Activated CD4-positive, alpha-beta T cell treated with anti-CD3 and anti-CD28 coated beads, Interleukin-2, Interleukin-4, amounts not matched to agents 100 ng/mL and 50 ng/mL, durations not matched to agents 16 hours and 8 hours (primary cell): Measurements from ENCODE around the gene CFAP54.
"Not testable (repeated sequence)": the region's sequence is repeated elsewhere in the genome, so short reads cannot be mapped to it uniquely, and the experiment has no call there.

Experiments
- DNase-seq: peaks from one replicate; pipeline ENCODE4 v3.0.0-alpha.2; 2020; ENCODE audit warnings: low spot score

Gene CFAP54

GRCh38 chr12:96489392-96490056 lies at the start of gene CFAP54:
CFAP54 (plus strand) TSS chr12:96489577; CDS start chr12:96489610, 33 bp downstream.
- DNase-seq = peak; percentile 96

DNA sequence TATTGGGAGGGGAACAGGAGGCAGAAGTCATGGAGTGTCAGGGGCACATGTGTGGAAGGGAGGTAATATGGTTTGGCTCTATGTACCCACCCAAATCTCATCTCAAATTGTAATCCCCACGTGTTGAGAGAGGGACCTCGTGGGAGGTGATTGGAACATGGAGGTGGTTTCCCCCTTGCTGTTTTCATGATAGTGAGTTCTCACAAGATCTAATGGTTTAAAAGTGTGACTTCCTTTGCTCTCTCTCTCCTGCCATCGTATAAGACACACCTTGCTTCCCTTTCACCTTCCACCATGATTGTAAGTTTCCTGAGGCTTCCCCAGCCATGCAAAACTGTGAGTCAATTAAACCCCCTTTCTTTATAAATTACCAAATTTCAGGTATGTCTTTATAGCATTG lies 47.6 kb upstream of the CFAP54 start:
- DNase-seq = no peak

- no peak for DNase-seq
Measured at GRCh38 chr12:96442906-96443305, 46.5 kb upstream of the CFAP54 start.

- no peak for DNase-seq
Measured at GRCh38 chr12:96444399-96444798, 45.0 kb upstream of the CFAP54 start.

DNA sequence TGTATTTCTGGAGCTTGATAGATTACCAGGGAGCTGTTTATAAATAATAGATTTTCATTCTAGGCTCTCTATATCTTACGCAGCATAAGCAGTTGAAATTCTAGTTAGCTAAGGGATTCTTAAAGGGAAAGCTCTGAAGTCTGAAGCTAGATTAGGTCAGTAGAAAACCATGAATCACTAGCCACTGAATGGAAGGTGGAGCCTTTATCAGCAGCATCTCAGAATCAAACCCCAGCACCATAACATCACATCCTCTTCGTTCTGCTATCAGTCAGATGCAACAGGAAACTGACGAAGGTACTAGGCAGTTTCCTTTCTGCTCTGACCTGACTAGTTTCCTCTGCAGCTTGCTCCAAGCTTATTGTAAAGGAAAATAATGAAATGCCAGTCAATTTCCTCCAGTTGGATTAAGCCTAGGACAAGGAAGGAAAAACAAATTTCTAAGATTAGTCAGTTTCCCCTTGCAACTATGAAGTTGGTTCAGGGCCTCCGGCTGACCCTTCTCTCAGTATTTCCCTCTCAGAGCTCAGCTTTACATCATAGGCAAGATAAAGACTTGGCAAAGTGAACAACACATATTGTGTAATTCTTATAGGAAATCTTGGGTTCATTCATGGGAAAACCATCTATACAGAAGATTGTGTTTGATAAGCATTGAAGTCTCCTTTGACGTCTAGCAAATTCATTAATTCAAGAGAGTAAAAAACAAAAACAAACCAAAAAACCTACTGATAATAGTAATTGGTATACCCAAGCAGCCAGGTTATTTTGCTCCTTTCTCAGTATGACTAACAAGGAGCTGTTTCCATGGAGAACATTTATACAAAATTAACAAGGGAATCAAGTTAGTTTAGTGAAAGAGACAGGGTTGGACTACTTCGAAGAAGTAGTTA lies 43.4 kb upstream of the CFAP54 start:
- DNase-seq = peak; percentile 92

DNA sequence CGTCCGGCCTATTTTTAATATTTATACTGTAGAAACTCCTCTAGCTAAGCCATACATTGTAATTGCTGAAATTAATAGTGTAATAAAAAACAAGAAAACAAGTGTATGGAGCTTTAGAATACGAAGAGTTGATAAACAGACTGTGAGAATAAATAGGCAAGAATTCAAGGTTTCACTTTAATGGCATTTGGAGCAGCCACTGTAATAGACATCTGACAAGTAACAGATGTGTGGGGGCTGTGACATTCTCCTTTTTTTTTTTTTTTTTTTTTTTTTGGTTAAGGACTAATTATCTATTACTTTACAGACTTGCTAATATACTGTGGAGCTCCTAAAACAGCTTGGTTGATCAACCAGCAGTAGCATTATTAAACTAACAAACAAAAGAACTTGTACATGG lies 42.1 kb upstream of the CFAP54 start:
- no peak for DNase-seq

DNA sequence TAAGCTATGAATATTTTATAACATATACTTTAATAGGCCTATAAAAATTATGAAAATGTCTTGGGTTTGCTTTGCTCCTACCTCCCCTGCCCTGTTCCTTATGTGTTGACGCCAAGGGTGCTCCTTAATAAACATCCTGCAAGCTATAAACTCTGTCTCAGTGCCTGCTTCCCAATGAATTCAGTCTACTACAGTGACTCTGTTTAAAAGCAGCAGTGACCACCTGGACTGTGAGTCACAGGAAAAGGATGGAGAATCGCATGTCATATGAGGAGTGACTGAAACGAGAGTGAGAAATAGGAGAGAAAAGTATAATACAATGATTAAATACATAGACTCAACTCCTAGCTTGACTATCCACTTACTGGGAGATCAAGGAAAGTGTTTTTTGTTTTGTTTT lies 41.1 kb upstream of the CFAP54 start:
- no peak for DNase-seq

- no peak for DNase-seq
Measured at GRCh38 chr12:96452261-96452922, 37.0 kb upstream of the CFAP54 start.

- no peak for DNase-seq
Measured at GRCh38 chr12:96454396-96454795, 35.0 kb upstream of the CFAP54 start.

DNA sequence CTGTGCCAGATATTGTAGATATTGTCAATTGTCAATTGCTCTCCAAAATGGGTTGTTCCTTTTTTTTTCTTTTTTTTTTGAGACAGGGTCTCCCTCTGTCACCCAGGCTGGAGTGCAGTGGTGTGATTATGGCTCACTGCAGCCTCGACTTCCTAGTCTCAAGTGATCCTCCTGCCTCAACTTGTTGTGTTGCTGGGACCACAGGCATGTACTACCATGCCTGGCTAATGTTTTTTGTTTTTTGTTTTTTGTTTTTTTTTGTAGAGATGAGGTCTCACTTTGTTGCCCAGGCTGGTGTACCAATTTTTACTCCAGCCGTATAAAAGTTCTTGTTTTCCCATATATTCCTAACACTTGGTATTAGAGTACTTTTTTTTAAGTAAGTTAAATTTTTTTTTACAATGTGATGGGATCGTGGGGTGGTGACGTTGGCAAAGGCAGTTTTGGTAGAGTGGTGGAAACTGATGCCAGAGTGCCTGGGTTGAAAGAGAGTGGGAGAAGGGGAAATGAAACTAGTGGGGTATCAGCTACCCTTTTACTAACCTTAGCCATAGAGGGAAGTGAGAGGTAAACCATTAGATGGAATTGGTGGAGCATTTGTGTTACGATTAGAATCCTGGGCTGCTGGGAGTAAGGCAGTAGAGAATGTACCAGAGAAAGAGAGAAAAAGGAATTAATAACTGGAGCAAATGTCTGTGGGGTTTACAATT lies 33.0 kb upstream of the CFAP54 start:
- no peak for DNase-seq

DNA sequence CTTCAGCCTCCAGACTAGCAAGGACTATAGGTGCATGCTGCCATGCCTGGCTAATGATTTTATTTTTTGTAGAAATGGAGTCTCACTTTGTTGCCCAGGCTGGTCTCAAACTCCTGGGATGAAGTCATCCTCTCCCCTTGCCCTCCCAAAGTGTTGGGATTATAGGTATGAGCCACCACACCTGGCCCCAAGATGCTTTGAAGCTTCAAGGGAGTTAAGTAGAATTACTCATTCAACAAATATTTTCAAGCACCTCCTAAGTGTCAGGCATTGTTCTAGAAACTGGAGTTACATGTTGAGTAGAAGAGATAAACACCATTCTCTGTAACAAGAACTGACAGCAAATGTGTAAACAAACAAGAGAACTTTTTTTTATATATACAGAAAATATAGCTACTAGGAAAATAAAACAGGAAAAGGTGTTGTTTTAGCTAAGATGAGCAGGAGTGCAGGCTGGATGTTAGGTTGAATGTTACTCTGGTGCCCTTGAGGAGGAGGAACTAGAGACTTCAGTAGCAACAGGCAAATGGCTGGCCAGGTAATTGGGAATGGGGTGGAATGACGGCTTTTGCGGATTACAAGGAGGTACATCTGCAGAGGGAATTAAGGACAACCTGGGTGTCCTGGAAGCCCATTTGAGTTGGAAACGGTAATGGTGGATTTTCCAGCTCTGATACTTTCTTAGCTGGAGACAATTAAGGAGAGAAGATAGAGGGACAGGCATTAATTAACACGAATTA lies 32.0 kb upstream of the CFAP54 start:
- no peak for DNase-seq

GRCh38 chr12:96459281-96459680 lies 30.1 kb upstream of the CFAP54 start:
- not testable (repeated sequence) for DNase-seq

- DNase-seq = no peak
Measured at GRCh38 chr12:96462571-96463280, 26.7 kb upstream of the CFAP54 start.

DNA sequence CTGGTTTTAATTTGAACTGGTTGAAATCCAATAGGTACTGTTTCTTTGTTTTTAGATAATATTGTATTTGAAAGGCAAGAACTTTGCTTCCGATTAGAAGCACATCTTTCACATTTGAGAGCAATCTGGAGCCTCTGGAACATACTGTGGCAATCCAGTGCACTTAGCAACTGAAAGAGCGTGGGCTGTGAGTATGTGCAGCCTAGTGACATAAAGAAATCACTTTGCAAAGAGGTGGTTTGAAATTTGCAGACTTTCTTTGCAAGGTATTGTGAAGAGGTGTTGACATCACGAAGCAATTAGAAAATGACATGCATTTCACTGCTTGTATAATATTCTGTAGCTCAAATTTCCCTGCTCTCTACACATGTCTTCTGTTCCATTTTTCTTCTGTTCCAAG lies 23.5 kb upstream of the CFAP54 start:
- no peak for DNase-seq

DNA sequence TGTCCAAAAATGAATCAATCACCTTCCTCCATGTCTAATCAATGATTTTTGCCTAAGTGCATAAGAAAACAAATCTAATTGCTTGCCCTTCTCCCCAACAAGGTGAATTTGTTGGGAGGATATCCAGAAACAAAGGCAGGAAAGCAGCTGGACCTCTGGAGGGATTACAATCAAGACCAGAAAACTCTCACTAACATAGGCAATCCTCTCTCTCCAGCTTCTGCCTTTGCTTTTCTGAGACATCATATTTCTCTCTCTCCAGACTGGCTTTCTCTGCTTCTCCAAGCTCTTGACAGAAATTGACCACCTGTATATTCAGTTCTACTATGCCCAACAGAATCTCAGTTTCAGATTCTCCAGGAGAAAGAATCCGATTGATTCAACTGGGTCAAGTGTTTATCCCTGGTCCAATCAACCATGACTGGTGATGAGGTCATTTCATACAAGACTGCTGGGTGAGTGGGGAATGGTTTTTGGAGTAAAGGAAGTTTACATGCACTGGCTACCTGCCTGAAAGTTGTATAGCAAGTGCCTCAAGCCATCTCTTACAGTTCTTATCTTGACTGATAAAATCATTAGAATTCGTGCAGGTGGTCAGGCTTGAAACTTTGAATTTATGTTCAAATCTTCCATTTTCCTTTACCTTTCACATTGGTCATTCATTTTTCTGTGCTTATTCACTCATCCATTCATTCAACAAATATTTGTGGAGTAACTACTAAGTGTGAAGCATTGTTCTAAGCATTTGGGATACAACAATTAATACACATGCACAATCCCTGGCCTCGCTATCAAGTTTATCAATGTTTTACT lies 22.2 kb upstream of the CFAP54 start:
- DNase-seq = no peak

DNA sequence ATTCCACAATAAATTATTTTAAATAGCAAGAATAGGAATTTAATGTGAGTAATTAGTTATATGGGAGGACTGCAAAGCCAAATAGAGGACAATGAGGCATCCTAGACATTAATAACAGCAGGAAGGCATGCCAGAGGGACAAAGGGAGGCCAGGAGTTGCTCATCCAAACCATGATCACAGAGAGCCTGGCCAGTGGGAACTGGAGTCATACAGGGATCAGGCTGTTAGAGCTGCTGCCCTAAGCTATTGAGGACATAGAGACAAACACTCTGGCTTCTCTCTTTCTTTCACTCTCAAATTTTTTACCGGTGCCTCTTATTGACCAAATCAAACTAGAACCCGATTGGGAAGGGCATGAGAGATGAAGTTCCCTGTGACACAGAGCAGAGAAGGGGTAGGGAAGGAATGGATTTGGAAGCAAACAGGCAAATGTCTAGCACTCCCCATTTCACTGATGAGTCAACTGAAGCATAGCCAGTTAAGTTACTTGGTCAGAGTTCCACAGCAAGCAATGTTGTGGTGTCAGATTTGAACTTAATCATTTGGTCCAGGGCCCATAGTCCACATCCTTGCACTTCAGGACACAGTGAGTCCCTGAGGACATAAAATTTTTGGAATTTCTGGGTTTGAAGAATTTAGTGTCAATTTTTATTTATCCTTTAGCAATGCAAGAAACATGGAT lies 17.9 kb upstream of the CFAP54 start:
- DNase-seq = no peak

DNA sequence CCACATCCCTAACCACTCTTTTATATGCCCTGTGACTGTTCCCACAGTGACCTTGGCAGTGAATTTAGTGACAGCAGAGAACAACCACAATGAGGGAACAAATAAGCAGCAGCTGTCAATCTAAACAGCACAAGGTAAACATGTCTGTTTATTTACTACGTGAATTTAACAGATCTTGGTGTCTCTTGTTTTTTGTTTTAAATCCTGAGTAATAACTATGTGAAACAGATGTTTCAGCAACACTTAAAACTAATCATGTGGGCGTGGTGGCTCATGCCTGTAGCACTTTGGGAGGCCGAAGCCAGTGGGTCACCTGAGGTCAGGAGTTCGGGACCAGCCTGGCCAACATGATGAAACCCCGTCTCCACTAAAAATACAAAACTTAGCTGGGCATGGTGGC lies 17.0 kb upstream of the CFAP54 start:
- no peak for DNase-seq

DNA sequence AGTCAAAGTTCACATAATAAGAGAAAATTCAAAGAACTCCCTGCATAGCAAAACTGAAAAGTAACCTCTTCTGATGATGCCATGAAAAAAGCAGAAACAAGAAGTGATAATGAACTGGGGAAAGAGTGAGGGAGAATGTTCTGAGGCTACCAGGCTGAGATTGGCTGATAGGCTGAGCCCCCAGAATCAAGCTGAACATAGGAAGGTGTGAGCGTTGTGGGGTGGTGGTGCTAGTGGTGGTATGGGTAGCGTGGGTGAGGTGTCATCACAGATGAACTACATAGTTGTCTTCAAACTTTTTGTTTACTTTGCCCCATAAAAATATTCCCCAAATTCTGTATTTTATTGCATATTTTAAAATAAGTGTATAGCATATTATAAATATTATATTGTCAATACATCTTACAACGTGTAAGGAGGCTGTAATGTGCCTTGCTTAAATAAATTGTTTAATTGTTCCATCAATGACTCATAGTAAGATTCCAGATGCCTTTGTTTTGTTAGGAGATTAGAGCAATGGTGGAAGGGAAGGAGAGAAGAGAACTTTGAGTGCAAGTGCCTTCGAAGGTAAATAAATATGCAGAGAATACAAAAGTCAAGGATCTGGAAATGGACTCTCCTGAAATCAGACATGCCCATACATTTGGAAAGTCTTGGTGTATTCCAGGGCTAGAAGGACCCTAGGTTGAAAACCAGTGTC lies 15.8 kb upstream of the CFAP54 start:
- no peak for DNase-seq

DNA sequence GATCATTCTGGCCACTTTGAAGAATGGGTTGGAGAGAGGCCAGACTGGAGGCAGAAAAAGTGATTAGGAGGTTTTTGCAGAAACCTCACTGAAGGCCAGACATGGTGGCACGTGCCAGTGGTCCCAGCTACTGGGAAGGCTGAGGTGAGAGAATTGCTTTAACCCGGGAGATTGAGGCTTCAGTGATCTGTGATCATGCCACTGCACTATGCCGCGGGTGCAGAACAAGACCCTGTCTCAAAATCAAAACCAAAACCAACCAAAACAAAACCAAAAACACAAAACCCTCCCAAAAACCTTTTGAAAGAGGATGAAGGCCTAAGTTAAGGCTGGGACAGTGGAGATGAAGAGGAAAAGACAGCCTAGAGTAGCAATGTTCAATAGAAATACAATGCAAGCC lies 15.2 kb upstream of the CFAP54 start:
- no peak for DNase-seq
